A549 (cell line): ENCODE results near the gene BIK. TPM values are rescaled to one million over a fixed set of nuclear protein-coding genes. Genes with fewer than 3 reads are reported as not detected.

Source experiments
- ATAC-seq, 2 experiments: fragments of 200-7000 bp in 1 of 2; fragments of >200 bp in 1 of 2; cut with Nextera tagmentation in 1 of 2; cut with Tn5 transposase in 1 of 2; 3 replicates each; pipeline versions ENCODE4 v1.8.0 to v1.9.1; 2018 to 2020; ENCODE audit warnings: mild to moderate bottlenecking in 1 of 2, moderate library complexity in 1 of 2
- CTCF ChIA-PET: fragments of 300-600 bp; sonication (Branson Sonifier 250); formaldehyde crosslinking; extraction: SDS; loops from one replicate; lab custom pipeline; 2021; ENCODE audit warnings: antibody characterized with exemption, inconsistent platforms; lab: Yijun Ruan, JAX
- POLR2A ChIA-PET: fragments of 350-600 bp; formaldehyde crosslinking; extraction: SDS; loops from one replicate; lab custom pipeline; 2021; ENCODE audit warnings: antibody characterized with exemption, inconsistent platforms; lab: Yijun Ruan, JAX
- DNase-seq, 2 experiments: peaks; one replicate each; pipeline versions ENCODE4 v3.0.0 to v3.0.0-alpha.2; 2011 to 2016; ENCODE audit warnings: low read depth in 1 of 2, low spot score in 1 of 2
- FAIRE-seq: peaks from 2 replicates; lab custom pipeline; 2011; peaks lifted over from hg19 to GRCh38; lab: Jason Lieb, UNC
- H3K27ac ChIP-seq, 2 experiments: fragments of >200 bp; sonication (Bioruptor Twin); formaldehyde crosslinking; 3 replicates each; pipeline ENCODE4 v1.5.1; 2016 to 2017
- H3K4me1 ChIP-seq: fragments of >200 bp; sonication (Bioruptor Twin); formaldehyde crosslinking; 3 replicates; pipeline ENCODE4 v1.6.1; 2016
- H3K4me2 ChIP-seq: fragments of >200 bp; sonication (Bioruptor Twin); formaldehyde crosslinking; 3 replicates; pipeline ENCODE4 v1.6.1; 2016
- H3K4me3 ChIP-seq: fragments of >200 bp; sonication (Bioruptor Twin); formaldehyde crosslinking; 3 replicates; pipeline ENCODE4 v1.5.1; 2016
- H3K9me3 ChIP-seq: fragments of >200 bp; sonication (Bioruptor Twin); formaldehyde crosslinking; 3 replicates; pipeline ENCODE4 v1.6.1; 2016
- CBX2 ChIP-seq: fragments of 200-600 bp; sonication (generic); IDR thresholded peaks from 2 replicates; pipeline ENCODE4 v1.6.1; 2016; ENCODE audit warnings: low read depth, mild to moderate bottlenecking, borderline replicate concordance
- CHD2 ChIP-seq: fragments of 150-350 bp; IDR thresholded peaks from 2 replicates; pipeline ENCODE4 v1.6.1; 2014; ENCODE audit warnings: low read length; ENCODE audit not compliant: partially characterized antibody
- EP300 ChIP-seq, 2 experiments: fragments of >200 bp; sonication (Bioruptor Twin); formaldehyde crosslinking; IDR thresholded peaks; 2 replicates in 1 of 2; 3 replicates in 1 of 2; pipeline ENCODE4 v1.6.1; 2016 to 2017
- ESRRA ChIP-seq: fragments of 150-350 bp; IDR thresholded peaks from 2 replicates; pipeline ENCODE4 v1.6.1; 2014; ENCODE audit warnings: mild to moderate bottlenecking, low read length, borderline replicate concordance
- HOXB13 ChIP-seq: fragments of 250-450 bp; sonication (Bioruptor Pico); IDR thresholded peaks from 2 replicates; pipeline ENCODE4 v1.5.0; 2020; ENCODE audit warnings: low read depth, mild to moderate bottlenecking, moderate library complexity
- HOXB5 ChIP-seq: fragments of 250-450 bp; sonication (Bioruptor Pico); IDR thresholded peaks from 2 replicates; pipeline ENCODE4 v1.5.0; 2020; ENCODE audit warnings: mild to moderate bottlenecking, moderate library complexity
- KDM1A ChIP-seq: fragments of 200-600 bp; sonication (generic); IDR thresholded peaks from 2 replicates; pipeline ENCODE4 v1.6.1; 2016; ENCODE audit warnings: low read depth, mild to moderate bottlenecking
- KDM5A ChIP-seq: fragments of 200-600 bp; sonication (generic); IDR thresholded peaks from 2 replicates; pipeline ENCODE4 v1.6.1; 2016; ENCODE audit warnings: antibody characterized with exemption, mild to moderate bottlenecking
- MAFK ChIP-seq: fragments of 450-650 bp; IDR thresholded peaks from 2 replicates; pipeline ENCODE4 v1.6.1; 2014; ENCODE audit not compliant: partially characterized antibody
- MAZ ChIP-seq: fragments of 150-350 bp; IDR thresholded peaks from 2 replicates; pipeline ENCODE4 v1.6.1; 2014; ENCODE audit warnings: antibody characterized with exemption, low read depth, low read length, borderline replicate concordance
- MYC ChIP-seq: IDR thresholded peaks from 2 replicates; pipeline ENCODE4 v1.6.1; 2012; ENCODE audit warnings: mild to moderate bottlenecking, inconsistent platforms, low read length, improper control_type of control experiment, borderline replicate concordance
- NFE2L2 ChIP-seq: fragments of 150-350 bp; conservative IDR thresholded peaks from 2 replicates; pipeline ENCODE4 v1.6.1; 2014; ENCODE audit warnings: low read length
- POLR2AphosphoS2 ChIP-seq: conservative IDR thresholded peaks from 2 replicates; pipeline ENCODE4 v1.6.1; 2012; ENCODE audit warnings: low read length, improper control_type of control experiment, inconsistent platforms
- RAD21 ChIP-seq, 2 experiments: fragments of >200 bp in 1 of 2; sonication (Bioruptor Twin) in 1 of 2; formaldehyde crosslinking in 1 of 2; IDR thresholded peaks in 1 of 2; conservative IDR thresholded peaks in 1 of 2; 2 replicates in 1 of 2; 3 replicates in 1 of 2; pipeline ENCODE4 v1.6.1; 2012 to 2018; ENCODE audit warnings: inconsistent platforms in 1 of 2
- RARB ChIP-seq: fragments of 250-450 bp; sonication (Bioruptor Pico); IDR thresholded peaks from 2 replicates; pipeline ENCODE4 v1.8.0; 2021; ENCODE audit warnings: mild to moderate bottlenecking, moderate library complexity
- SMC3 ChIP-seq: fragments of >200 bp; sonication (Bioruptor Twin); formaldehyde crosslinking; IDR thresholded peaks from 3 replicates; pipeline ENCODE4 v1.6.1; 2018; ENCODE audit warnings: inconsistent platforms
- SREBF2 ChIP-seq: fragments of 450-650 bp; IDR thresholded peaks from 2 replicates; pipeline ENCODE4 v1.6.1; 2014; ENCODE audit warnings: mild to moderate bottlenecking, moderate library complexity
- TP53 ChIP-seq: fragments of 250-450 bp; sonication (Bioruptor Pico); IDR thresholded peaks from 2 replicates; pipeline ENCODE4 v1.5.0; 2021; ENCODE audit warnings: mild to moderate bottlenecking, moderate library complexity
- WGBS: methylation state at CpG from one replicate; pipeline ENCODE4 v1.1.6; 2017; ENCODE audit errors: missing lambda C conversion rate; 5-methylcytosine and 5-hydroxymethylcytosine counted together
- polyA plus RNA-seq, 4 experiments: library from polyadenylated mRNA; depleted of rRNA in 3 of 4; stranded (reverse); fragments of >200 nt; fragmentation: RNase III in 1 of 4; extraction: RNeasy Plus Mini Kit Qiagen cat#74134 plus additional on column Dnase treatment in 1 of 4; gene quantifications; 2 replicates in 3 of 4; 3 replicates in 1 of 4; pipeline ENCODE4 v1.2.3, GENCODE V29; 2011 to 2017
- TF ChIP-seq, protein P1 (sequence below): fragments of >200 bp; sonication (Bioruptor Twin); formaldehyde crosslinking; IDR thresholded peaks from 3 replicates; pipeline ENCODE4 v1.5.1; 2016
- TF ChIP-seq, protein P2 (sequence below): fragments of 450-650 bp; IDR thresholded peaks from 2 replicates; pipeline ENCODE4 v1.6.1; 2014; ENCODE audit warnings: antibody characterized with exemption
- TF ChIP-seq, protein P3 (sequence below): IDR thresholded peaks from 2 replicates; pipeline ENCODE4 v1.6.1; 2012; ENCODE audit warnings: low read depth, borderline replicate concordance
- TF ChIP-seq, protein P4 (sequence below): IDR thresholded peaks from 2 replicates; pipeline ENCODE4 v1.6.1; 2012

Gene BIK
- polyA plus RNA-seq, 2 of the 4 experiments (the other 2 are of a cell fraction): 0.54 to 0.88 TPM

DNA sequence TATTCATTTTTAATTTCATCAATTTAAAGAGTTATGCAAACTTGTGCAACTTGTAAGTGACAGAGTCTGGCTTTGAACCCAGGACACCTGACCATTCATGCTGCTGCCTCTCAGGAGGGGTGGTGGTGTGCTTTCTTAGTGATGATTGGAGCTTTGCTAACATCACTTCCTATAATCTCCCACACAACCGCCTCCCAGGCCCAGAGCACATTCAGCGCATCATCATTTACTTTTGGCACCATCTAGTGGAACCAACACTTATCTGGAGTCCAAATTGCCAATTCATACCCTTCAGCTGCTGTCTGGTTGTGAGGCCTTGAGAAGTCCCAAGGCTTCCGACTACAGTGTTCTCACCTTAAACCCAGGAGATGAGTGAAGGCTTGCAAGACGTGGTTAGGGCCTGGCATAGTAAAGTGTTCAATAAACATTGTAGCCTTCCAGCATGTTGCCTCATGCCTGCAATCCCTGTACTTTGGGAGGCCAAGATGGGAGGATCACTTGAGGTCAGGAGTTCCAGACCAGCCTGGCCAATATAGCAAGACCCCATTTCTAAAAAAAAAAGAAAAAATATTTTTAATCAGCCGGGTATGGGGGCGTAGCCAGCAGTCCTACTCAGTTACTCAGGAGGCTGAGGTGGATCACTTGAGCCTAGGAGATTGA, 20.3 kb upstream of the BIK start:
- H3K9me3 ChIP-seq: no peaks in the 10 kb centered on the region
- peak; percentile 74 to 75 for ATAC-seq
- H3K4me2 ChIP-seq: peak overlapping the region; percentile 74
- peak; percentile 82 to 93 for DNase-seq
- WGBS: 9% methylated on average over 6 of the region's 6 CpGs
- H3K4me1 ChIP-seq: peaks cover 12% of the 10 kb centered on the region
- FAIRE-seq: peak; percentile 67
- POLR2A ChIA-PET: interaction anchor here (0.6 to 1.0 kb wide), 4 partner anchors 100 to 475 kb away, joined by 3 to 5 read pairs (median 3); partner anchors contain the start of gene POLDIP3
- H3K4me3 ChIP-seq: no peak overlapping the region; the same call in 2 of the 3 replicates
- peak overlapping the region; percentile 64 to 92; a peak in 4 of 6 replicates for H3K27ac ChIP-seq
- CTCF ChIA-PET: interaction anchor here (0.6 to 1.5 kb wide), 30 partner anchors 13 to 478 kb away, joined by 3 to 13 read pairs (median 3); no protein-coding TSS in a partner anchor
- TF ChIP-seq MAFK (peak; percentile 35), MYC (no peak), TP53 (CRISPR knock-in tag) (no peak), SMC3 (peak; percentile 61), RAD21 (conservative IDR thresholded peaks at IDR 0.05 in 1 of 2, IDR thresholded peaks at IDR 0.05 in 1 of 2) (peak; percentile 83 to 88), CHD2 (no peak)
- TF ChIP-seq, protein P1, sequence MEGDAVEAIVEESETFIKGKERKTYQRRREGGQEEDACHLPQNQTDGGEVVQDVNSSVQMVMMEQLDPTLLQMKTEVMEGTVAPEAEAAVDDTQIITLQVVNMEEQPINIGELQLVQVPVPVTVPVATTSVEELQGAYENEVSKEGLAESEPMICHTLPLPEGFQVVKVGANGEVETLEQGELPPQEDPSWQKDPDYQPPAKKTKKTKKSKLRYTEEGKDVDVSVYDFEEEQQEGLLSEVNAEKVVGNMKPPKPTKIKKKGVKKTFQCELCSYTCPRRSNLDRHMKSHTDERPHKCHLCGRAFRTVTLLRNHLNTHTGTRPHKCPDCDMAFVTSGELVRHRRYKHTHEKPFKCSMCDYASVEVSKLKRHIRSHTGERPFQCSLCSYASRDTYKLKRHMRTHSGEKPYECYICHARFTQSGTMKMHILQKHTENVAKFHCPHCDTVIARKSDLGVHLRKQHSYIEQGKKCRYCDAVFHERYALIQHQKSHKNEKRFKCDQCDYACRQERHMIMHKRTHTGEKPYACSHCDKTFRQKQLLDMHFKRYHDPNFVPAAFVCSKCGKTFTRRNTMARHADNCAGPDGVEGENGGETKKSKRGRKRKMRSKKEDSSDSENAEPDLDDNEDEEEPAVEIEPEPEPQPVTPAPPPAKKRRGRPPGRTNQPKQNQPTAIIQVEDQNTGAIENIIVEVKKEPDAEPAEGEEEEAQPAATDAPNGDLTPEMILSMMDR: peak; percentile 71

DNA sequence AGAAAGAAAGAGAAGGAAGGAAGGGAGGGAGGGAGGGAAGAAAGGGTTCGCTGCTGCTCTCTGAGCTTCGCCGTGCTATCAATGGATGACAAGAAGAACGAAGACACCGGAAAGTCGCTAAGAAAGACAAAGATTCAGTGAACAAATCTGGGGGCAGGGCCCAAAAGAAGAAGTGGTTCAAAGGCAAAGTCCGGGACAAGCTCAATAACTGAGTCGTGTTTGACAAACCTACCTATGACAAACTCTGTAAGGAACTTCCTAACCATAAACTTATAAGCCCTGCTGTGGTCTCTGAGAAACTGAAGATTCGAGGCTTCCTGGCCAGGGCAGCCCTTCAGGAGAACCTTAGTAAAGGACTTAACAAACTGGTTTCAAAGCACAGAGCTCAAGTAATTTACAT, 18.5 kb upstream of the BIK start:
- no peak for FAIRE-seq
- no peaks in the 10 kb centered on the region for H3K9me3 ChIP-seq
- TF ChIP-seq ESRRA (no peak), NFE2L2 (no peak), KDM5A (no peak), CBX2 (no peak), POLR2AphosphoS2 (no peak), MAZ (no peak), EP300 (IDR thresholded peaks at IDR 0.05) (no peak), KDM1A (no peak), SREBF2 (no peak), RARB (CRISPR knock-in tag) (no peak), HOXB5 (CRISPR knock-in tag) (no peak), HOXB13 (CRISPR knock-in tag) (no peak)
- TF ChIP-seq, protein P2, sequence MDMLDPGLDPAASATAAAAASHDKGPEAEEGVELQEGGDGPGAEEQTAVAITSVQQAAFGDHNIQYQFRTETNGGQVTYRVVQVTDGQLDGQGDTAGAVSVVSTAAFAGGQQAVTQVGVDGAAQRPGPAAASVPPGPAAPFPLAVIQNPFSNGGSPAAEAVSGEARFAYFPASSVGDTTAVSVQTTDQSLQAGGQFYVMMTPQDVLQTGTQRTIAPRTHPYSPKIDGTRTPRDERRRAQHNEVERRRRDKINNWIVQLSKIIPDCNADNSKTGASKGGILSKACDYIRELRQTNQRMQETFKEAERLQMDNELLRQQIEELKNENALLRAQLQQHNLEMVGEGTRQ: no peak
- TF ChIP-seq, protein P3, sequence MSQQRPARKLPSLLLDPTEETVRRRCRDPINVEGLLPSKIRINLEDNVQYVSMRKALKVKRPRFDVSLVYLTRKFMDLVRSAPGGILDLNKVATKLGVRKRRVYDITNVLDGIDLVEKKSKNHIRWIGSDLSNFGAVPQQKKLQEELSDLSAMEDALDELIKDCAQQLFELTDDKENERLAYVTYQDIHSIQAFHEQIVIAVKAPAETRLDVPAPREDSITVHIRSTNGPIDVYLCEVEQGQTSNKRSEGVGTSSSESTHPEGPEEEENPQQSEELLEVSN: no peak
- TF ChIP-seq, protein P4, sequence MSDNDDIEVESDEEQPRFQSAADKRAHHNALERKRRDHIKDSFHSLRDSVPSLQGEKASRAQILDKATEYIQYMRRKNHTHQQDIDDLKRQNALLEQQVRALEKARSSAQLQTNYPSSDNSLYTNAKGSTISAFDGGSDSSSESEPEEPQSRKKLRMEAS: no peak
- TF ChIP-seq, all 56 proteins: peak for 0
- Histone ChIP-seq H3K27ac (no peak overlapping the region), H3K4me3 (no peak overlapping the region), H3K4me2 (no peak overlapping the region), H3K4me1 (peaks cover 12% of the 10 kb centered on the region)
- ChIA-PET POLR2A (no interaction called here), CTCF (interaction anchor here (0.9 to 1.7 kb wide), 5 partner anchors 101 to 470 kb away, joined by 3 to 8 read pairs (median 4); no protein-coding TSS in a partner anchor)
- WGBS: 71% methylated on average over 9 of the region's 9 CpGs
- DNase-seq (no peak), ATAC-seq (no peak)
